Brain microvascular endothelial cell (primary cell): Measurements from ENCODE around the gene RIPOR1.

ENCODE experiments used
- DNase-seq: peaks from one replicate; pipeline ENCODE4 v3.0.0-alpha.2; 2020
- H3K27ac ChIP-seq: fragments of 250-450 bp; sonication (Bioruptor Pico); 2 replicates; pipeline ENCODE4 v1.5.1; 2020; ENCODE audit warnings: mild to moderate bottlenecking, moderate library complexity
- H3K27me3 ChIP-seq: fragments of 250-450 bp; sonication (Bioruptor Pico); replicated peaks from 2 replicates; pipeline ENCODE4 v1.5.1; 2020; ENCODE audit warnings: mild to moderate bottlenecking
- H3K36me3 ChIP-seq: fragments of 250-450 bp; sonication (Bioruptor Pico); replicated peaks from 2 replicates; pipeline ENCODE4 v1.5.1; 2020; ENCODE audit warnings: mild to moderate bottlenecking
- H3K4me3 ChIP-seq: 2 replicates; pipeline ENCODE4 v1.5.1; 2011; ENCODE audit warnings: low read depth, mild to moderate bottlenecking, control low read depth, low read length, moderate library complexity
- CTCF ChIP-seq: IDR thresholded peaks from 2 replicates; pipeline ENCODE4 v1.5.1; 2011; ENCODE audit warnings: low read depth, mild to moderate bottlenecking, moderate library complexity, low read length, control low read depth, inconsistent platforms; ENCODE audit errors: missing control alignments
- in situ Hi-C: cut with HindIII; loops from 2 replicates; pipeline ENCODE4 v1.10.0; 2017; ENCODE audit warnings: low sequenced_read_pairs, low pct_ligation_motif_present

The RIPOR1 gene

GRCh38 chr16:67555795-67556212 is 27.2 kb downstream of the RIPOR1 start:
- H3K27me3 ChIP-seq: no peaks in the 10 kb centered on the region
- no peak overlapping the region for H3K27ac ChIP-seq
- peak; percentile 36 for DNase-seq
- in situ Hi-C loops: no loop called here
- no peaks in the 10 kb centered on the region for H3K36me3 ChIP-seq
- no peak for TF ChIP-seq CTCF
- no peak overlapping the region for H3K4me3 ChIP-seq

- Histone ChIP-seq H3K36me3 (no peaks in the 10 kb centered on the region), H3K27me3 (no peaks in the 10 kb centered on the region), H3K27ac (no peak overlapping the region), H3K4me3 (no peak overlapping the region)
- in situ Hi-C loops: no loop called here
- DNase-seq: no peak
- no peak for TF ChIP-seq CTCF
Observed at GRCh38 chr16:67558859-67559258, 30.2 kb downstream of the RIPOR1 start.

GRCh38 chr16:67560827-67561342 is 32.3 kb downstream of the RIPOR1 start:
- H3K27ac ChIP-seq: no peak overlapping the region
- H3K36me3 ChIP-seq: no peaks in the 10 kb centered on the region
- no peak overlapping the region for H3K4me3 ChIP-seq
- in situ Hi-C loops: no loop called here
- no peak for TF ChIP-seq CTCF
- no peak for DNase-seq
- H3K27me3 ChIP-seq: no peaks in the 10 kb centered on the region

- Histone ChIP-seq H3K27me3 (no peaks in the 10 kb centered on the region), H3K27ac (peak overlapping the region; percentile 59), H3K36me3 (no peaks in the 10 kb centered on the region), H3K4me3 (peak overlapping the region; percentile 65)
- TF ChIP-seq CTCF: no peak
- DNase-seq: no peak
- in situ Hi-C loops: no loop called here
Observed at GRCh38 chr16:67561501-67561823, 32.8 kb downstream of the RIPOR1 start.

- DNase-seq: peak; percentile 92
- TF ChIP-seq CTCF: no peak
- in situ Hi-C loops: no loop called here
- Histone ChIP-seq H3K27me3 (no peaks in the 10 kb centered on the region), H3K36me3 (no peaks in the 10 kb centered on the region), H3K27ac (peak overlapping the region; percentile 82), H3K4me3 (peak overlapping the region; percentile 65)
Observed at GRCh38 chr16:67561824-67562525, 33.3 kb downstream of the RIPOR1 start.

GRCh38 chr16:67562526-67562917 is 33.9 kb downstream of the RIPOR1 start, which contains the start of gene CTCF:
Gene CTCF, plus strand, starts transcription at chr16:67562526. Its CDS starts 48,307 bp downstream, at chr16:67610833.
- TF ChIP-seq CTCF: peak; percentile 49

More at GRCh38 chr16:67562526-67562917, 33.9 kb downstream of the RIPOR1 start, which contains the start of gene CTCF:
- in situ Hi-C loops: no loop called here
- H3K36me3 ChIP-seq: no peaks in the 10 kb centered on the region
- H3K27ac ChIP-seq: peak within 1 kb of the TSS; percentile 82
- peak; percentile 53 for DNase-seq
- peak within 1 kb of the TSS; percentile 87 for H3K4me3 ChIP-seq
- no peaks in the 10 kb centered on the region for H3K27me3 ChIP-seq
